ENCODE results near the gene FAM9A.

FAM9A gene

GRCh38 chrX:8801041-8801599 is at the start of gene FAM9A:
TSS of gene FAM9A (minus strand) at chrX:8801383. CDS start at chrX:8800171, 1,212 bp downstream.
- DNase-seq (ENCODE audit: low read depth): no peak

- DNase-seq (ENCODE audit: low read depth): no peak
Observed at GRCh38 chrX:8850478-8850877, 49.3 kb upstream of the FAM9A start.

- DNase-seq (ENCODE audit: low read depth): no peak
Observed at GRCh38 chrX:8849945-8850344, 48.8 kb upstream of the FAM9A start.

GRCh38 chrX:8849458-8849857 is 48.3 kb upstream of the FAM9A start:
- no peak for DNase-seq (ENCODE audit: low read depth)

- DNase-seq (ENCODE audit: low read depth): no peak
Observed at GRCh38 chrX:8848911-8849310, 47.7 kb upstream of the FAM9A start.

GRCh38 chrX:8848441-8848840 is 47.3 kb upstream of the FAM9A start:
- no peak for DNase-seq (ENCODE audit: low read depth)

- DNase-seq (ENCODE audit: low read depth): no peak
Observed at GRCh38 chrX:8847360-8847759, 46.2 kb upstream of the FAM9A start.

- no peak for DNase-seq (ENCODE audit: low read depth)
Observed at GRCh38 chrX:8846266-8846665, 45.1 kb upstream of the FAM9A start.

GRCh38 chrX:8845469-8845868 is 44.3 kb upstream of the FAM9A start:
- DNase-seq (ENCODE audit: low read depth): no peak

- no peak for DNase-seq (ENCODE audit: low read depth)
Observed at GRCh38 chrX:8845060-8845459, 43.9 kb upstream of the FAM9A start.

GRCh38 chrX:8844157-8844556 is 43.0 kb upstream of the FAM9A start:
- DNase-seq (ENCODE audit: low read depth): no peak

- no peak for DNase-seq (ENCODE audit: low read depth)
Observed at GRCh38 chrX:8841911-8842310, 40.7 kb upstream of the FAM9A start.

- DNase-seq (ENCODE audit: low read depth): no peak
Observed at GRCh38 chrX:8834392-8834791, 33.2 kb upstream of the FAM9A start.

GRCh38 chrX:8832582-8833378 is 31.6 kb upstream of the FAM9A start:
- DNase-seq (ENCODE audit: low read depth): no peak

- no peak for DNase-seq (ENCODE audit: low read depth)
Observed at GRCh38 chrX:8823698-8824097, 22.5 kb upstream of the FAM9A start.

GRCh38 chrX:8822002-8822401 is 20.8 kb upstream of the FAM9A start:
- no peak for DNase-seq (ENCODE audit: low read depth)

GRCh38 chrX:8820910-8821527 is 19.8 kb upstream of the FAM9A start:
- DNase-seq (ENCODE audit: low read depth): no peak

- no peak for DNase-seq (ENCODE audit: low read depth)
Observed at GRCh38 chrX:8815460-8816065, 14.4 kb upstream of the FAM9A start.

GRCh38 chrX:8813036-8813435 is 11.9 kb upstream of the FAM9A start:
- DNase-seq (ENCODE audit: low read depth): no peak

- DNase-seq (ENCODE audit: low read depth): no peak
Observed at GRCh38 chrX:8811611-8812010, 10.4 kb upstream of the FAM9A start.

GRCh38 chrX:8808661-8809060 is 7.5 kb upstream of the FAM9A start:
- DNase-seq (ENCODE audit: low read depth): no peak

- DNase-seq (ENCODE audit: low read depth): no peak
Observed at GRCh38 chrX:8805974-8806373, 4.8 kb upstream of the FAM9A start.

GRCh38 chrX:8805046-8805445 is 3.9 kb upstream of the FAM9A start:
- DNase-seq (ENCODE audit: low read depth): no peak

All from stimulated activated CD8-positive, alpha-beta memory T cell treated with anti-CD3 and anti-CD28 coated beads, Interleukin-7, amount 100 ng/mL, for 24 hours (primary cell).